ENCODE measurements around the gene BHLHE23.
"Not testable (repeated sequence)": the region's sequence is repeated elsewhere in the genome, so short reads cannot be mapped to it uniquely, and the experiment has no call there.

Gene BHLHE23

DNA sequence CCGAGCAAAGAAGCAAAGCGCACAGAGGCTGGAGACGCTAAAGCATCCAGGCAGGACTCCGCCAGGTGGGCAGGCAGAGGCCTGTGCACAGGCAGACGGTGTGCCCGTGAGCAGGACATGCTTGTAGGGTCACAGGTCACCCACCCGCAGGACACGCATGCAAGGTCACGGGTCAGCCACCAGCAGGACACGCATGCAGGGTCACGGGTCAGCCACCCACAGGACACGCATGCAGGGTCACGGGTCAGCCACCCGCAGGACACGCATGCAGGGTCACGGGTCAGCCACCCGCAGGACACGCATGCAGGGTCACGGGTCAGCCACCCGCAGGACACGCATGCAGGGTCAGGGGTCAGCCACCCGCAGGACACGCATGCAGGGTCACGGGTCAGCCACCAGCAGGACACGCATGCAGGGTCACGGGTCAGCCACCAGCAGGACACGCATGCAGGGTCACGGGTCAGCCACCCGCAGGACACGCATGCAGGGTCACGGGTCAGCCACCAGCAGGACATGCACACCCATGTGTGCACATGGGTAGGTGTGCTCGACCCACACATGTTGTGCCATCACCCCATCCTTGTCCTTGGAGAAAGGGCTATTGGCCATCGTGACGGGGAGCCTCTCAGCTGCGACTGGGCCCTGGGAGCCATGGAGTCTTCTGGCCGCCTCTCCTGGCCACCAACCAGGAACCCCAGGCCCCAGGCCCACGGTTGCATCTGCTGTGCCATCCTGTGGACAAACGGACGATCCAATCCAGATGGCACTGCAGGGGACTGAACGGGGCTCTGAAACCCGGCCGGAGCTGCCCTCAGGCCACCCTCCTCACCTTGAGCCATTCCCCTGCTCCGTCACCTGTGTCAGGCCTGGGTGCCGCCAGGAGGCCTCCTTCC is 28.2 kb upstream of the BHLHE23 start:
- intact Hi-C loops (cut with micrococcal nuclease) = not testable (repeated sequence)

DNA sequence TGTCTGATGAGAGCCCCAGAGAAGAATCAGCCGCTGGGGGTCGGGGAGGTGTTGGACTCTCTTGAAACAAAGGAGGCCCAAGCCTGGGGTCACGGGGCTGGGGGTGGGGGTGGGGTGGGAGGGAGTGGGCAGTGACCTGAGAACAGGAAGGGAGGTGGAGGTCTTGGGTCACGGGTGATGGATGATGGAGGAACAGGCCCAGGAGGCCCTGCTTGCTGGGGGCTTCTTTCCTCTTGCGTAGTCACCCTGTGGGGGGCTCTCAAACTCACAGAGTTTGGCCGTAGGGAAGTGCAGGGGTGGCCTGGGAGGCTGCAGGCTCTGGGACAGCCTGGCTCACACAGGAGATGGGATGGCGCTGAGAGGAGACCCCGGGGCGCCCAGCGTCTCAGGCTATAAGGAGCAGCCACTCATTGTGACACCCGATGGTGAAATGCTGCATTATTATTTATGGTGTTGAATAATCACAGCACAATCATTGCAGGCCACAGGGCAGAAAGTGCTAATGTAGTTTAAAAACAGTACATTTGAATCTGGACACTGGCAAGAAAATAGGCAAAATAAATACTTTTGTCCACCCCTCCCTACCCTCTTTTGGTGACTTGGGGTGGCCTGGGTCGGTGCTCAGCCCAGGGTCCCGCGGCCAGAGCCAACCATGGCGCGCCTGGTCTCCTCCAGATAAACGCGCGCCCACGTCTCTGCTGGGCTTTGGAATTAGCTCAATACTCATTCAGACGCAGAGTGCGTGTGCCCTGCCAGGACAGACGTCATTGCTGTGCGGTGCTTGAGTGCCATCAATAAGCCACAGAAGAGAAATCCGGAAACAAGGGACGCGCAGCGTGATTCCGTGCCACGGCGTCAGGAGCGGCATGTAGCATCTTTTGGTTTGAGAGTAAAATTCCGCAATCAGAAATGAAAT is 27.3 kb upstream of the BHLHE23 start:
- peaks cover 16% of the 10 kb centered on the region for H3K4me1 Mint-ChIP-seq (ENCODE audit: low read depth)
- H3K36me3 Mint-ChIP-seq (ENCODE audit: low read depth) = no peaks in the 10 kb centered on the region
- H3K9me3 Mint-ChIP-seq = no peaks in the 10 kb centered on the region
- peaks cover 81% of the 10 kb centered on the region for H3K27me3 Mint-ChIP-seq
- intact Hi-C loops (cut with micrococcal nuclease) = no loop called here
- no peak overlapping the region for H3K4me3 Mint-ChIP-seq
- no peak overlapping the region for H3K27ac Mint-ChIP-seq

More for the DNA sequence above, 28.2 kb upstream of the BHLHE23 start:
- not testable (repeated sequence) for H3K27ac Mint-ChIP-seq; H3K4me3 Mint-ChIP-seq; H3K9me3 Mint-ChIP-seq; H3K4me1 Mint-ChIP-seq (ENCODE audit: low read depth); H3K36me3 Mint-ChIP-seq (ENCODE audit: low read depth)
- H3K27me3 Mint-ChIP-seq = peaks cover 78% of the 10 kb centered on the region

DNA sequence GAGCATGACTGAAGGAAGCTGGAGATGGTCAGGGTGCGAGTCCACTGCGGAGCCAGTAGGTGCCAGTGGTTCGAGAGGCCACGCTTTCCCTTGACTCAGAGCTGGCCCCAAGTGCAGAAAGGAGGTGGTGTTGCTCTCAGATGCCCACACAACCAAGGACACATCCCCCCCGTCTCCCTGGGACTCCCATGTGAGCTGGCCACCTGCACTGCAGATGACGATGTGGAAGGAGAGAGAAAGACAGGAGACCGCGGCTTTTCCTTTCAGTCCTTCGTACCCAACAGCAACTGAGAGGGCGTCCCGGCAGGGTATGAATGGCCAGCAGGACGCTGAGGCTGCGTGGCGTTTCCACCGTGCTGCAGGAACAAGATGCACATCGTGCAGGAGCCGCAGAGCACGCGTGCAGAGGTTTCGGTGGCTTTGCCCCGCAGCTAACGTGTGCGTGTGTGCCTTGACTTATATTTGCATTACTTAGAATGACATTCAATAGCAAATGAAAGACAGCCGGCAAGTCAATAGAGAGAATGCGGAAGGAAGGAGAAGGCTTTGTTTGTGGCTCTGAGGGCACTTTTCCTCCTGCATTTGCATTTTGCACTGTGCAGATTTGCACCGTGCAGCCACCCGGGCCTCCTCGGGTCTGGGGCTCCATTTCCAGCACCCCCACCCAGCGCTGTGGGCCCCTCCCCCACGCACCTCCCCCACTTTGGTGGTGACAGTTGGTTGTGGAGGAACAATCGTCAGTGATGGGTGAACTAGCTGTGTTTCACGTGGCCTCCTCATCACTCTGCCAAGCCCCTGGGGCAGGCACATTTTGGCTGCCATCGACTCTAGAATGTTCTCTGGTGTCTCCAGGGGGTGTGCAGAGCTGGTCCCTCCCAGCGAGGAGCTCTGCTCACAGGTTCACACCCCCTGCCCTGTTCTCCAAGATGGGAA is 26.4 kb upstream of the BHLHE23 start:
- peaks cover 16% of the 10 kb centered on the region for H3K4me1 Mint-ChIP-seq (ENCODE audit: low read depth)
- H3K27me3 Mint-ChIP-seq = peaks cover 86% of the 10 kb centered on the region
- peak overlapping the region; percentile 45 for H3K4me3 Mint-ChIP-seq
- intact Hi-C loops (cut with micrococcal nuclease) = no loop called here
- no peaks in the 10 kb centered on the region for H3K36me3 Mint-ChIP-seq (ENCODE audit: low read depth)
- no peaks in the 10 kb centered on the region for H3K9me3 Mint-ChIP-seq
- H3K27ac Mint-ChIP-seq = no peak overlapping the region

DNA sequence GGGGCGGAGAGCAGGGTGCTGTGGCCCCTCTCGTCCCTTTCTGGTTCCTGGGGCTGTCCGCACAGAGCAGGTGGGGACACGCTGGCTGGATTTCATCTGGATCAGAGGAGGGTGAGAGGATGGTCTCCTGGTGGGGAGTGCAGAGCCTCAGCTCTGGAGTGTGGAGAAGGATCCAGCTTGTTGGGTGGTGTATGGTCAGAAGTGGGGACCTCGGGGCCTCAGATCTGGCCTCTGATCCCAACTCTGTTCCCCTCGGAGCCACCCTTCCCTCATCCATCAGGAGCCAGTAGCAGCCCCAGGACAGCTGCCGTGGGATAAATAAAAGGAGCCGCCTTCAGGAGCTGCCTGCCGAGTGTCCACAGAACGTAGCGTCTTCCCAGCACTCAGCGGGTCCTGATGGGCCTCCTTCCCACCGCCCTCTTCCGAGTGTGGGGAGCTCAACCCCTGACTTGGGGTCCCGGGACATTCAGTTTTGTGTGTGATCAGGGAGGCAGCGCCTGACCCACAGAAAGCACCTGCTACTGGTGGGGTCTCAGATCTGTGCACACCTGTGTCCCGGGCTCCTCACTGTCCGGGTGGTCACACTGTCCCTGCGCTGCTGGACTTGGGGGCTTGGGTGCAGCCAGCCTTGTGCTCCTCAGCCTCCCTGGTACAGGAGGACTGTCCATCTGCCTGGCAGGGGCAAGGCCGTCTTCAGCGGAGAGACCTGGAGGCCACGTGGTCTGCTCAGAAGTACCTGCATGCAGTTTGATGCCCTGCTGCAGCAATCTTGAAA is 25.4 kb upstream of the BHLHE23 start:
- Mint-ChIP-seq H3K4me1 (ENCODE audit: low read depth) (peaks cover 16% of the 10 kb centered on the region), H3K9me3 (no peaks in the 10 kb centered on the region), H3K4me3 (no peak overlapping the region), H3K36me3 (ENCODE audit: low read depth) (no peaks in the 10 kb centered on the region), H3K27me3 (peaks cover 87% of the 10 kb centered on the region), H3K27ac (no peak overlapping the region)
- intact Hi-C loops (cut with micrococcal nuclease) = no loop called here

DNA sequence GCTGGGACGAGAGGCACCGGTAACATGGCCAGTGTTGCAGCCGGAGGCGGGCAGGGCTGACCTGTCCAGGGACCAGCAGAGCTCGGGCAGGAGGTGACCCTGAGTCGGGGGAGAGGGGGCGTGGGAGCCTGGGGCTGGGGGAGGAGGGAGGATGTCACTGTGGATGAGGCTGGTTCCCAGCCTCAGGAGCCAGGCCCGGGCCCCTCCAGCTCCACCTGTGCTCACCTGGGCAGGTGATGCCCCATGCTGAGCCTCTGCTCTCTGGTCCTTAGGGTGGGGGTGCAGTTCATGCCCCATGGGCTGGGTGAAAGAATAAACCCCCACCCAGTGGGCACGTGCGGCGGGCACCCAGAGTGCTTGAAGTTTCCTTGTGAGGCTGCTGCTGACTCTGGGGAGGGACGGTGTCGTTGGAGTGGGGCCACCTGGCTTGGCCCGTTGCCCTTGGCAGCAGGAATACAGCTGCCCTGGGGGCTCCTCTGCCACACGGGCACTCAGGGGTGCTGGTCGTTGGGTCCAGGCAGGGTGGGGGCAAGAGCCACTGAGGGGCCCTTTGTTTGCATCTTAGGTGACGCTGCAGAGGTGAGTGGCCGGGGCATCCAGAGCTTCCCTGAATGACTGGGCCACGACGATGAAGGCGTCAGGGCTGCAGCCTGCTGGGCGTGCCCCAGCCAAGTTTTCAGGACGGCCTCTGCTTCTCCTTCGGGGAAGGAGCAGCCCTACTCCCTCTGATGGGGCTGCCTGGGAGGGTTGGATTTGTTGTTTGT is 24.7 kb upstream of the BHLHE23 start:
- Mint-ChIP-seq H3K4me1 (ENCODE audit: low read depth) (peaks cover 16% of the 10 kb centered on the region), H3K27me3 (peaks cover 89% of the 10 kb centered on the region), H3K4me3 (no peak overlapping the region), H3K9me3 (no peaks in the 10 kb centered on the region), H3K36me3 (ENCODE audit: low read depth) (no peaks in the 10 kb centered on the region), H3K27ac (no peak overlapping the region)
- intact Hi-C loops (cut with micrococcal nuclease) = no loop called here

DNA sequence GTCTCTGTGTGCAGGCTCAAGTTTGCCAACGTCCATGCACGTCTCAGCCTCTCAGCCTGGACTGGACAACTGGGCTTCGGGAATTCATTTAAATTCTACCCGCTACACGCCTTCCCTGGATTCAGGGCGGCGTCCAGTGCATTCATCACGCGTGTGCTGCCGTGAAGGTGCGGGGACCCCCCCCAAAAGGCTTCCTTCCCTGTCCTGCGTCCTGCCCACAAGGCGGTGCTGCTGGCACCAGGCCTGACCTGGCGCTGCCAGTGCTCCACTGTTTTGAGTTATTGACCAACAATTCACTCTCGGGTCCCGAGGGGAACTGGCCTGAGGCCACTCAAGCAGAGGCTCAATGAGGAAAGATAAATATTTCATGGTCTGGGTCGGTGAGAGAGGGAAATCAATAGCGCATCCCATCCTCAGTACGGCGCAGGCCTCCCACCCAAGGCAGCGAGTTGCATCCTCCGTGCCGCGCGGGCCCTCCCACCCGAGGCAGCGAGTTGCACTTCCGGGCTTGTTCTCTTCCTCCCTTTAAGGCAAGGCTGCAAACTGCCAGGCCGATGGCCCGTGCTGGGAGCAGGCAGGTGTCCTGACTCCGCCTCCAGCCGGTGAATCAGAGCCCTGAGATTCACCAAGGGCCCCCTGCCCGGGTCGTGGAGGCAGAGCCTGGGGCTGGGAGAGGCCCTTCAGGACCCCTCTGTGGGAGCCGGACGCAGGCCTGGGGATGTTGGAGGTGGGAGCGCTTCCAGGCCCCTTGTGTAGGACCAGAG is 22.8 kb upstream of the BHLHE23 start:
- H3K4me3 Mint-ChIP-seq = no peak overlapping the region

DNA sequence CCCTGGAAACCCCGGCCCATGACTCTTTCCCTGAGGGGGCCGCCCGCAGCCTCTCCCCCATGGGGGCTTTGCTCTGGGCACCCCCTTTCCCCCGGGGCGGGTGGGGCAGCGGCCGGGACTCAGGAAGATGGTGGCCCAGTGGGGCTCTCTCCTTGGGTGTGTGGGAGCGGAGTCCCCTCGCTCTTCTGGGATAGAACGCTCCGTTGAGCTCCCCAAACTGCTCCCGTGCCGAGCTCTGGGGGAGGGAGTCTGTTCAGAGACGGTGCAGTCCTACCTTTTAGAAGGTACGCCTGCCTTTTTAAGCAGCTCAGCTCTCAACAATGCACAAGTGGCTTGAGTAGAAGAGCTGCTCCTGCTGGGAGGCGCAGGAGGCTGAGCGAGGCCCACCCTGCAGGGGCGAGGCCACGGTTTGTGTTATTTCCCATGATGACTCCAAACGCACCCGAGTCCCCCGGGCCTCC is 21.7 kb upstream of the BHLHE23 start:
- Mint-ChIP-seq H3K27ac (no peak overlapping the region), H3K4me1 (ENCODE audit: low read depth) (peaks cover 23% of the 10 kb centered on the region), H3K36me3 (ENCODE audit: low read depth) (no peaks in the 10 kb centered on the region), H3K4me3 (no peak overlapping the region), H3K9me3 (no peaks in the 10 kb centered on the region), H3K27me3 (peaks cover 93% of the 10 kb centered on the region)
- intact Hi-C loops (cut with micrococcal nuclease) = no loop called here

More for the DNA sequence above, 22.8 kb upstream of the BHLHE23 start:
- H3K9me3 Mint-ChIP-seq = no peaks in the 10 kb centered on the region
- peaks cover 23% of the 10 kb centered on the region for H3K4me1 Mint-ChIP-seq (ENCODE audit: low read depth)
- no peak overlapping the region for H3K27ac Mint-ChIP-seq
- intact Hi-C loops (cut with micrococcal nuclease) = no loop called here
- no peaks in the 10 kb centered on the region for H3K36me3 Mint-ChIP-seq (ENCODE audit: low read depth)
- peaks cover 94% of the 10 kb centered on the region for H3K27me3 Mint-ChIP-seq

DNA sequence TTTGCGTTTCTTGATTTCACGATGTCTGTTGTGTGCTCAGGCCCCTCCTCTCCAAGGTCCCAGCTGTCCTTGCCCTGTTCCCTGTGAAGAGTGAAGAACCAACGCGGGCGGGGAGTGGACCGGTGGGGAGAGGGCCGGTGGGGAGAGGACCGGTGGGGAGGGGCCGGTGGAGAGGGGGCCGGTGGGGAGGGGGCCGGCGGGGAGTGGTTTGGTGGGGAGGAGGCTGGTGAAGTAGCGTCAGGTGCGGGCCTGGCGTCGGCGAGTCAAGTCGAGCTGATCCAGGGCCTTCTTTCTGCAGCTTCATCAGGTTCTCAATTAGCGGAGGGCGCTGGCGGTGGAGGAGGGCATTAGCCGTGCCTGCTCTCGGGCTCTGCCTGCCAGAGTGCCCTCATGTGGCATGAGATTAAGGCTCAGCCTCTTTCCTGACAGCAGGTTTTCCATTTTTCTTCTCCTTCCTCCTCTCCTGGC is 21.2 kb upstream of the BHLHE23 start:
- H3K27me3 Mint-ChIP-seq = peaks cover 93% of the 10 kb centered on the region
- H3K9me3 Mint-ChIP-seq = no peaks in the 10 kb centered on the region
- H3K27ac Mint-ChIP-seq = no peak overlapping the region

DNA sequence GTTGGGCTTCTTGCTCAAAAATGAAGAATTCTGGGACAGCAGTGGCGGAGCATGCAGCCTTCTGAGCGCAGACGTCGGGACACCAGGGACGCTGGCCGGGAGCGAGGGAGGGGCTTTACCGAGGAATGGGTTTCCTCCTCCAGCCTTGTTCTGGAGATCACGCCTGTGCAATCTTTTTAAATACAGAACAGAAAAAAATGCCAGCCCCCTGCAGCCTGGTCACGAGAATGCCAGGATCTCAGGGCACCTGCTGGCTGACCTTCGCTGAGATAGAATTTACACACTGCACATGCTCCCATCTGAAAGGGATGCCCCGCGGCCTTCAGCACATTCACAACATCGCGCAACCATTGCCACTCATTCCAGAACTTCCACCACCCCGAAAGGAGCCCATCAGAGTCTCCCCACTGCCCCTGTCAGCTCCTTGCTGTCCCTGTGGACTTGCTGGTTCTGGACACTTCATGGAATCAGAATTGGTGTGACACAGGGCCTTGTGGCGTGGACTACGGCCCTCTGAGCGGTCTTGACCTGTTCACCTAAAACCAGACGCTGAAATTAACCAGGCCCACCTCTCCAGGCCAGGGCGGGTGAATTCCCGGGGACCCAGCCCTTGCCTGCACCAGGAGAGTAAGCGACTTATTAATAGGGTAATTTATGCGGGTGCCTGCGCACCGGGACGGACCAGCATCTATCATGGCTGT is 20.6 kb upstream of the BHLHE23 start:
- Mint-ChIP-seq H3K27ac (no peak overlapping the region), H3K27me3 (peaks cover 91% of the 10 kb centered on the region), H3K4me1 (ENCODE audit: low read depth) (peaks cover 14% of the 10 kb centered on the region), H3K4me3 (no peak overlapping the region), H3K9me3 (no peaks in the 10 kb centered on the region), H3K36me3 (ENCODE audit: low read depth) (no peaks in the 10 kb centered on the region)
- intact Hi-C loops (cut with micrococcal nuclease) = no loop called here

More for the DNA sequence above, 21.2 kb upstream of the BHLHE23 start:
- intact Hi-C loops (cut with micrococcal nuclease) = no loop called here
- H3K4me1 Mint-ChIP-seq (ENCODE audit: low read depth) = peaks cover 18% of the 10 kb centered on the region
- H3K36me3 Mint-ChIP-seq (ENCODE audit: low read depth) = no peaks in the 10 kb centered on the region
- no peak overlapping the region for H3K4me3 Mint-ChIP-seq

DNA sequence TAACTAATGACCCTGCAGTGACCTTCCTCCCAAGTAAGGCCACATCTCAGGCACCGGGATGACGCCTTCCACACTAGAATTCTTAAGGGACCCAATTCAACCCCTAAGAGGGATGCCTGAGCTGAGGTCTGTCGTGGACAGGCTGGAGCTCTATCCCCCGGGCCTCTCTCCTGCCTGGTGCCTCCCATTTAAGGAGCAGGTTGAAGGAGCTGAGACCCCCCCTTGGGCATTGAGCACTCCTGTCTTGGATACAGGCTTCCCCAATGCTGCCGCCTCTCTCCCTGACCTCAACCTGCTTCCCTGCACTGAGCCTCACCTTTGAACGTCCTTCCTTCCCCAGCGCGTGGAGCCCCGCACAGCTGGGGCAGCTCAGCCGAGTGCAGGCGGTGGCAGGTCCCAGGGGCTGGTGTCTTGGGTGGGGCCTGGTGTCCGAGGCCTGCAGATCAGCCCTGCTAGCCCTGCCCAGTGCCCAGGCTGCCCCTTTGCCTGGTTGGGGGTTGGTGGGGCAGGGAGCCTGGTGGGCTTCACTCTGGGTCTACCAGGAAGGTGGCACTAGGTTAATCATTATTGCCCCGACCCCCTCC is 19.9 kb upstream of the BHLHE23 start:
- Mint-ChIP-seq H3K9me3 (no peaks in the 10 kb centered on the region), H3K4me3 (no peak overlapping the region), H3K27me3 (peaks cover 85% of the 10 kb centered on the region), H3K27ac (no peak overlapping the region), H3K36me3 (ENCODE audit: low read depth) (no peaks in the 10 kb centered on the region), H3K4me1 (ENCODE audit: low read depth) (peaks cover 14% of the 10 kb centered on the region)
- intact Hi-C loops (cut with micrococcal nuclease) = no loop called here

Data from dendritic cell treated with granulocyte-macrophage colony-stimulating factor and Interleukin-4, amounts not matched to agents 40 ng/mL and 50 ng/mL, for 4 days (primary cell).